HK-2 (cell line): ENCODE measurements around the gene GFOD1.

ENCODE experiments used
- DNase-seq: peaks from one replicate; pipeline ENCODE4 v3.0.0-alpha.2; 2018; ENCODE audit not compliant: unreplicated experiment

GFOD1 gene

DNA sequence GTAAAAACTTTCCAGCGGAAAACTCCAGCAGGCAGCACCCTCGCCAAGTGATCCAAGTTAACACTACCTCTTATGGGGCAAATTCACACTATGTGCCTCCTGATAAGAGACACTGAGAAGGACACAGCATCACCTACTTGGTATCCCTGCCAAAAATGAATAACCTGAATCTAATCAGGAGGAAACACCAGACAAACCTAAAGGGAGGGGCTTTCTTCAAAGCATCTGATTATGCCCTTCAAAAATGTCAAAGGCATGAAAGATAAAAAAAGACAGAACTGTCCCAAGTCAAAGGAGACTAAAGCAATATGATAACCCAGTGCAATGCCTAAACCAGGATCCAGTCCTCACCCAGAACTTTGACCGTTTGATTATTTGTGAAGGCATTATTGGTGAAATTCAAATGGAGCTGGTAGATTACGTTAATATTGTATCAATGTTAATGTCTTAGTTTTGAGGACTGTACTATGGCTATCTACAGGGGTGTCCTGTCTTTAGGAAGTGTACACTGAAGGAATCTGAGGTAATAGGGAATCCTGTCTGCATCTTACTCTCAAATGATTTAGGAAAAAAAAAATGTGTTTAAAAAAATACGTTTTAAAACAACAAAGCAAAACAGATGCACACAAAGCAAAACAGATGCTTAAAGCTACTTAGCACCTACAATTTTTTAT lies 167.4 kb downstream of the GFOD1 start:
- no peak for DNase-seq

DNA sequence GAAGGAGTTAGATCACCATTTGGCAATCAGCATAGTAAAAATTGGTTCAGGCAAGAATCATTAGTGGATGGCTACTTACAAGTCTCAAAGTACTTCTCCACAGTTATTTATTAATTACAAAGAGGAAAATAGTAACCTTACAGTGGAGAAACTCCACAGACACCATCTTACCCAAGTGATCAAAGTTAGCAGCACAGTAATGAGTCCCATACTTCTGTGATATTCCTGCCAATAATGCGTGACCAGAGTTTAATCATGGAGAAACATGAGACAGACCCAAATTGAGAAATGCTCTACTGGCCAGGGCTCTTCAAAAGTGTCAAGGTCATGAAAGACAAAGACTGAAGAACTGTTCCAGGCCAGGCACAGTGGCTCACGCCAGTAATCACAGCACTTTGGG lies 168.6 kb downstream of the GFOD1 start:
- DNase-seq: no peak

DNA sequence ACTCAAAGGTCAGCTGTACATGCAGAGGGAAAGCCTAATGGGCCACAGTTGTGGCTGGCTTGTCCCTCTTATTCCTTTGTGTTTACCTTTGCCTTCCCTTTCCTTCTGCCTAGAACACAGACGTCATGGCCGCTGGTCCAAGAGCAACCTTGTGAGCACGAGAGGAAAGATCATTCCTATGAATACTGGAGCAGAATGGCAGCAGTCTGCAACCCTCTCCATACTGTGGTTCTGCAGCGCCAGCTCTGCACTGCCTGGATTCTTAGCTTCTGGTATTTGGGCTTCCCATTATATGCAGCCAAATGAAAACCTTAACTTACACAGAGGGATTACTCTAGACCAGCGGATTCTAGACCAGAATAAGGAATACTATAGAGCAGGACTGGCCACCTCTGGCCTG lies 171.5 kb downstream of the GFOD1 start:
- DNase-seq: no peak

DNA sequence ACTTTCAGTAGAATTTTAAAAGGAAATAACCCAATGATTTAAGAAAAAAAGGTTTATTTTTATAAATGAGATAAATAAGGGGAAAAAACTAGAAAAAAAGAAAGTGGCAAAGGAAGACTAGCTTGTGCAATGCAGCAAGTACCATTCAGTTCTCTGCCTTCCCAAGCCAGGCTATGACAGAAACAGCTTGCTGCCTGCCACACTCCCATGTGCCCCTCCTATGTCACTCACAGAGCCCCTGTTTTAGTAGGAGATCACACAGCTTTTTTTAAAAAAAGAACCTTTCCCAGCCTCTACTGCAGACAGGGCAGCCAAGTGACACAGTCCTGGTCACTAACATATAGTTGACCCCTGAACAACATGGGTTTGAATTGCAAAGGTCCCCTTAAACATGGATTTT lies 172.6 kb downstream of the GFOD1 start:
- DNase-seq: no peak

DNA sequence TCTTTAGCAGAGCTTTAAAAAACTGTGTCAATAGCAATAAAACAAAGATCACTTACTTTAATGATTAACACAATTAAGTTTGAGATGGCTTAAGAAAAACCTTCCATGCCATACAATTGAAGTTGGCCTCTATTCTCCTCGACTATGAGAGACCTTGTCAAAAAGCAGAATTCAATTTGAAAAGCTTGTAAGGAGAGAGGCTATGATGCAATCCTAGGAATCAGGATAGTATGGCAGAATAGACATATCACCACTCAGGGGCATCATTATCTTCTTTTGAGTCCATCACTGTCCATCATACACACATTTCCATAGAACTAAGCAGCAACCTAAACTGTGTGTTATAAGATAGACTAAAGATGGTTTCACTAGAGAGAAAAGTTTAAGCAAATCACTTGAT lies 176.2 kb downstream of the GFOD1 start:
- DNase-seq: no peak

DNA sequence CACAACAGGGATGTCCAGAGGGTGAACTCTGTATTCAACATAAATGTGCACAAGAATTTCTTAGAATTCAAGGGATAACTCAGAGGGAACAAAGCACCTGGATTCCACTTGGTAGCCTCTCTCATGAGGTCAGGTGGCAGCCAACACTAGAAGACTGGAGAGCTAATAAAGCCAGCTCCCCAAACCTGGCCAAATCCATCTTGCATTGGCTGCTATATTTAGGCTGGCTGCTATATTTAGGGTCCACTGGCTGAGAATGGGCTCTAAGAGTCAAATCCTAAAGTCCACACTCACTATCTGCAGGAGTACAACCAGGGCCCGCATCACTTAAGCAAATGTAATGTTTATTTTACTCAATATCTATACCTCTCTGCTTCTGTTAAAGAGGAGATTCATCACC lies 179.1 kb downstream of the GFOD1 start:
- DNase-seq: no peak
